SHP77 (cell line): Measurements from ENCODE around the gene C12orf54.
A peak's percentile ranks its signal among the peaks of the same experiment; 100 is the strongest.
"Not testable (repeated sequence)": the region's sequence is repeated elsewhere in the genome, so short reads cannot be mapped to it uniquely, and the experiment has no call there.

Experiments used
- DNase-seq, 2 experiments: peaks; one replicate each; lab custom pipeline; 2025; lab: John Stamatoyannopoulos, UW

The C12orf54 gene

GRCh38 chr12:48510111-48510510 is 27.8 kb downstream of the C12orf54 start:
- DNase-seq, result no peak

GRCh38 chr12:48512855-48513254 is 30.6 kb downstream of the C12orf54 start:
- DNase-seq, result no peak

- no peak for DNase-seq
Observed at GRCh38 chr12:48514728-48515127, 32.4 kb downstream of the C12orf54 start.

GRCh38 chr12:48520381-48520780 is 38.1 kb downstream of the C12orf54 start:
- not testable (repeated sequence) for DNase-seq

GRCh38 chr12:48525332-48525731 is 43.0 kb downstream of the C12orf54 start, which contains the start of gene OR8S1:
Gene OR8S1, plus strand, starts transcription at chr12:48525632. Its CDS starts 0 bp downstream, at chr12:48525632.
- no peak for DNase-seq

GRCh38 chr12:48527891-48528670 is 45.8 kb downstream of the C12orf54 start:
- DNase-seq, result no peak

- no peak for DNase-seq
Observed at GRCh38 chr12:48532601-48533000, 50.3 kb downstream of the C12orf54 start.

- DNase-seq, result no peak
Observed at GRCh38 chr12:48536602-48537001, 54.3 kb downstream of the C12orf54 start.

- peak; percentile 7 to 15 for DNase-seq
Observed at GRCh38 chr12:48542300-48542928, 60.1 kb downstream of the C12orf54 start.

GRCh38 chr12:48545833-48546469 is 63.7 kb downstream of the C12orf54 start:
- DNase-seq, result no peak
